H1 (cell line): Measurements from ENCODE around the gene TWIST2. TPM values are rescaled to one million over a fixed set of nuclear protein-coding genes. Genes with fewer than 3 reads are reported as not detected.

Source experiments
- CTCF ChIA-PET: fragments of 300-600 bp; sonication (Branson Sonifier 250); formaldehyde crosslinking; loops from one replicate; lab custom pipeline; 2021; ENCODE audit not compliant: partially characterized antibody; lab: Charles Lee
- POLR2A ChIA-PET: fragments of 300-600 bp; sonication (Branson Sonifier 250); formaldehyde crosslinking; loops from one replicate; lab custom pipeline; 2021; ENCODE audit warnings: inconsistent platforms; ENCODE audit not compliant: partially characterized antibody; lab: Charles Lee
- DNase-seq, 2 experiments: peaks; one replicate each; pipeline versions ENCODE4 v3.0.0 to v3.0.0-alpha.2; 2010 to 2022; ENCODE audit warnings: low spot score in 2 of 2, low read depth in 1 of 2, mixed read lengths in 1 of 2
- FAIRE-seq: peaks from 2 replicates; lab custom pipeline; 2011; peaks lifted over from hg19 to GRCh38; lab: Jason Lieb, UNC
- H2AFZ ChIP-seq: 2 replicates; pipeline ENCODE4 v1.8.1; 2012; ENCODE audit warnings: low read length, inconsistent platforms
- H2AK5ac ChIP-seq: 2 replicates; pipeline ENCODE4 v1.6.1; 2013; ENCODE audit warnings: low read depth, low read length
- H2BK120ac ChIP-seq: replicated peaks from 2 replicates; pipeline ENCODE3; 2013; ENCODE audit warnings: low read depth, low read length, inconsistent platforms
- H2BK12ac ChIP-seq: 2 replicates; pipeline ENCODE4 v1.6.1; 2013; ENCODE audit warnings: low read depth, low read length
- H2BK15ac ChIP-seq: 2 replicates; pipeline ENCODE4 v1.6.1; 2013; ENCODE audit warnings: low read length
- H2BK20ac ChIP-seq: 2 replicates; pipeline ENCODE4 v1.6.1; 2013; ENCODE audit warnings: low read length
- H2BK5ac ChIP-seq: 2 replicates; pipeline ENCODE4 v1.6.1; 2013; ENCODE audit warnings: low read depth, low read length
- H3K14ac ChIP-seq: 2 replicates; pipeline ENCODE4 v1.6.1; 2013; ENCODE audit warnings: inconsistent platforms; ENCODE audit not compliant: insufficient read length
- H3K18ac ChIP-seq: 2 replicates; pipeline ENCODE4 v1.6.1; 2013; ENCODE audit warnings: low read length; ENCODE audit errors: extremely low read depth
- H3K23ac ChIP-seq: 2 replicates; pipeline ENCODE4 v1.6.1; 2013; ENCODE audit warnings: inconsistent platforms; ENCODE audit not compliant: insufficient read length
- H3K23me2 ChIP-seq: 2 replicates; pipeline ENCODE4 v1.6.1; 2013; ENCODE audit warnings: low read depth, low read length
- H3K27ac ChIP-seq: 2 replicates; pipeline ENCODE4 v1.6.1; 2011; ENCODE audit warnings: low read depth, low read length, inconsistent platforms
- H3K27me3 ChIP-seq, 4 experiments: replicated peaks in 1 of 4; 1 replicate in 1 of 4; 2 replicates in 3 of 4; pipeline versions ENCODE4 v1.6.1 to v1.8.1; 2011 to 2013; ENCODE audit warnings: low read length in 3 of 4, mild to moderate bottlenecking in 3 of 4, inconsistent platforms in 2 of 4, mixed read lengths in 2 of 4, moderate library complexity in 1 of 4; ENCODE audit not compliant: control insufficient read depth in 3 of 4, insufficient read depth in 3 of 4; ENCODE audit errors: extremely low read depth in 1 of 4
- H3K36me3 ChIP-seq, 4 experiments: 2 replicates each; pipeline versions ENCODE4 v1.6.1 to v1.8.1; 2011 to 2013; ENCODE audit warnings: mild to moderate bottlenecking in 4 of 4, low read length in 3 of 4, moderate library complexity in 2 of 4, control low read depth in 1 of 4, inconsistent platforms in 1 of 4; ENCODE audit not compliant: insufficient read depth in 4 of 4, control insufficient read depth in 2 of 4
- H3K4ac ChIP-seq: replicated peaks from 2 replicates; pipeline ENCODE3; 2013; ENCODE audit warnings: low read length, low read depth, mixed read lengths, inconsistent platforms; ENCODE audit not compliant: insufficient read length
- H3K4me1 ChIP-seq, 4 experiments: replicated peaks in 1 of 4; 1 replicate in 1 of 4; 2 replicates in 3 of 4; pipeline versions ENCODE4 v1.6.1 to v1.8.1; 2011 to 2013; ENCODE audit warnings: low read length in 3 of 4, inconsistent platforms in 2 of 4, mixed read lengths in 1 of 4; ENCODE audit not compliant: insufficient read depth in 4 of 4, control insufficient read depth in 3 of 4
- H3K4me2 ChIP-seq, 2 experiments: 2 replicates each; pipeline versions ENCODE4 v1.6.1 to v1.8.1; 2011 to 2013; ENCODE audit warnings: low read depth in 2 of 2, low read length in 2 of 2, control low read depth in 1 of 2, inconsistent platforms in 1 of 2, mild to moderate bottlenecking in 1 of 2; ENCODE audit not compliant: insufficient read depth in 1 of 2
- H3K4me3 ChIP-seq, 4 experiments: fragments of 200-600, 300-600 bp in 1 of 4; sonication (generic), shearing (Covaris generic), sonication (Bioruptor Twin) in 1 of 4; 2 replicates each; pipeline versions ENCODE4 v1.5.1 to v1.8.1; 2011 to 2016; ENCODE audit warnings: low read length in 4 of 4, low read depth in 3 of 4, control low read depth in 2 of 4, inconsistent platforms in 2 of 4, mild to moderate bottlenecking in 2 of 4, mixed read lengths in 1 of 4, moderate library complexity in 1 of 4; ENCODE audit not compliant: insufficient read depth in 2 of 4; ENCODE audit errors: extremely low read depth in 1 of 4
- H3K56ac ChIP-seq: replicated peaks from 2 replicates; pipeline ENCODE3; 2013; ENCODE audit warnings: low read depth, mild to moderate bottlenecking, mixed read lengths, low read length, inconsistent platforms; ENCODE audit not compliant: insufficient read length
- H3K79me1 ChIP-seq: 2 replicates; pipeline ENCODE4 v1.6.1; 2013; ENCODE audit warnings: low read depth, low read length, control low read depth
- H3K79me2 ChIP-seq, 2 experiments: 2 replicates each; pipeline versions ENCODE4 v1.6.1 to v1.8.1; 2012 to 2013; ENCODE audit warnings: low read length in 2 of 2, mild to moderate bottlenecking in 2 of 2, inconsistent platforms in 1 of 2; ENCODE audit not compliant: insufficient read depth in 2 of 2, control insufficient read depth in 1 of 2
- H3K9ac ChIP-seq, 4 experiments: replicated peaks in 1 of 4; 1 replicate in 1 of 4; 2 replicates in 3 of 4; pipeline versions ENCODE4 v1.6.1 to v1.8.1; 2011 to 2013; ENCODE audit warnings: low read depth in 3 of 4, low read length in 3 of 4, control low read depth in 2 of 4, mild to moderate bottlenecking in 2 of 4, moderate library complexity in 2 of 4, inconsistent platforms in 1 of 4; ENCODE audit errors: extremely low read depth in 1 of 4
- H3K9me3 ChIP-seq, 2 experiments: 2 replicates each; pipeline versions ENCODE4 v1.6.1 to v1.8.1; 2012 to 2013; ENCODE audit warnings: mild to moderate bottlenecking in 2 of 2, moderate library complexity in 2 of 2, control low read depth in 1 of 2, inconsistent platforms in 1 of 2, low read depth in 1 of 2, low read length in 1 of 2, mixed read lengths in 1 of 2; ENCODE audit not compliant: insufficient read depth in 2 of 2
- H4K20me1 ChIP-seq, 2 experiments: replicated peaks in 1 of 2; 2 replicates each; pipeline versions ENCODE3 to v1.8.1; 2011 to 2013; ENCODE audit warnings: inconsistent platforms in 2 of 2, low read length in 2 of 2, mild to moderate bottlenecking in 1 of 2; ENCODE audit not compliant: insufficient read depth in 2 of 2, control insufficient read depth in 1 of 2
- H4K5ac ChIP-seq: 2 replicates; pipeline ENCODE4 v1.6.1; 2013; ENCODE audit warnings: low read length, low read depth, mixed read lengths, inconsistent platforms; ENCODE audit not compliant: insufficient read length
- H4K8ac ChIP-seq: 2 replicates; pipeline ENCODE4 v1.8.0; 2013; ENCODE audit warnings: mild to moderate bottlenecking, moderate library complexity, low read length, inconsistent platforms; ENCODE audit not compliant: insufficient read depth; ENCODE audit errors: extremely low read depth
- H4K91ac ChIP-seq: replicated peaks from 2 replicates; pipeline ENCODE3; 2013; ENCODE audit warnings: low read length, mixed read lengths, inconsistent platforms; ENCODE audit not compliant: insufficient read length
- BACH1 ChIP-seq: IDR thresholded peaks from 2 replicates; pipeline ENCODE4 v1.6.1; 2012; ENCODE audit warnings: low read length, improper control_type of control experiment
- CTBP2 ChIP-seq: IDR thresholded peaks from 2 replicates; pipeline ENCODE4 v1.7.0; 2011; ENCODE audit warnings: borderline replicate concordance, mild to moderate bottlenecking, moderate library complexity, mixed read lengths, low read length; ENCODE audit not compliant: insufficient read depth, insufficient read length
- E2F6 ChIP-seq: IDR thresholded peaks from 2 replicates; pipeline ENCODE4 v1.6.1; 2012; ENCODE audit warnings: inconsistent platforms
- EP300 ChIP-seq, 2 experiments: IDR thresholded peaks; 1 replicate in 1 of 2; 2 replicates in 1 of 2; pipeline ENCODE4 v1.6.1; 2011 to 2012; ENCODE audit warnings: low read depth in 2 of 2, low read length in 2 of 2, mild to moderate bottlenecking in 2 of 2, borderline replicate concordance in 1 of 2, inconsistent platforms in 1 of 2, moderate library complexity in 1 of 2
- HDAC6 ChIP-seq: IDR thresholded peaks from one replicate; pipeline ENCODE4 v1.7.1; 2012; ENCODE audit warnings: low read depth, mild to moderate bottlenecking, inconsistent platforms, low read length, moderate library complexity
- KDM5A ChIP-seq: fragments of 200-600 bp; IDR thresholded peaks from 2 replicates; pipeline ENCODE4 v1.7.1; 2012; ENCODE audit warnings: mild to moderate bottlenecking, low read length, inconsistent platforms, mixed read lengths
- NANOG ChIP-seq: IDR thresholded peaks from 2 replicates; pipeline ENCODE4 v1.6.1; 2011; ENCODE audit warnings: low read length, low read depth, mild to moderate bottlenecking, inconsistent platforms; ENCODE audit not compliant: insufficient read depth, poor library complexity, severe bottlenecking
- PHF8 ChIP-seq: fragments of 200-600 bp; sonication (generic); conservative IDR thresholded peaks from 2 replicates; pipeline ENCODE4 v1.7.1; 2012; ENCODE audit warnings: low read depth, mild to moderate bottlenecking, inconsistent platforms, low read length, moderate library complexity
- TAF7 ChIP-seq: optimal IDR thresholded peaks from 2 replicates; pipeline ENCODE3; 2011; ENCODE audit warnings: low read depth, mild to moderate bottlenecking, inconsistent platforms, low read length, moderate library complexity, borderline replicate concordance
- TCF12 ChIP-seq: IDR thresholded peaks from 2 replicates; pipeline ENCODE4 v1.6.1; 2011; ENCODE audit warnings: low read depth, mild to moderate bottlenecking, low read length
- WGBS, 2 experiments: shearing (Covaris generic) in 1 of 2; methylation state at CpG; one replicate each; pipeline versions ENCODE4 v1.1.6 to v1.1.7; 2013 to 2015; ENCODE audit warnings: low lambda C conversion rate in 2 of 2, mixed read lengths in 2 of 2, inconsistent platforms in 1 of 2, low coverage in 1 of 2, missing lambda C conversion rate in 1 of 2; ENCODE audit not compliant: insufficient replicate concordance in 2 of 2, insufficient coverage in 1 of 2, insufficient read length in 1 of 2; ENCODE audit errors: extremely low coverage in 1 of 2, missing lambda C conversion rate in 1 of 2; 5-methylcytosine and 5-hydroxymethylcytosine counted together
- polyA plus RNA-seq, 7 experiments: library from polyadenylated mRNA; depleted of rRNA in 3 of 7; stranded (reverse) in 5 of 7; unstranded in 2 of 7; fragments of >200 nt in 5 of 7; fragments of 200-250 nt in 2 of 7; gene quantifications; 1 replicate in 5 of 7; 2 replicates in 1 of 7; 4 replicates in 1 of 7; pipeline versions ENCODE4 v1.2.1 to v1.2.3, GENCODE V29; 2011 to 2013; ENCODE audit warnings: missing spikeins in 2 of 7, mixed read lengths in 2 of 7
- total RNA-seq: library from RNA; stranded (reverse); fragmentation: NEBNext Ultra II Directional; extraction: Animal tissue kit (Norgen Biotek cat#: 25700); gene quantifications from 2 replicates; pipeline ENCODE4 v1.2.1, GENCODE V29; 2021

The TWIST2 gene
- total and polyA plus RNA-seq, 2 of the 8 experiments (the other 6 are each of a cell fraction or from before 2014, with no cell fraction given) = 2.6 to 4.3 TPM

GRCh38 chr2:238879043-238879442 is 31.2 kb downstream of the TWIST2 start:
- H4K5ac ChIP-seq = no peak overlapping the region
- H3K79me1 ChIP-seq = no peaks in the 10 kb centered on the region
- FAIRE-seq (no peak), DNase-seq (no peak)
- H3K79me2 ChIP-seq = no peaks in the 10 kb centered on the region
- POLR2A ChIA-PET = no interaction called here
- no peak overlapping the region for H3K4ac ChIP-seq
- no peak overlapping the region for H3K18ac ChIP-seq
- H4K20me1 ChIP-seq = no peaks in the 10 kb centered on the region
- H3K23ac ChIP-seq = no peak overlapping the region
- no peak overlapping the region for H2AFZ ChIP-seq
- no peaks in the 10 kb centered on the region for H3K4me1 ChIP-seq
- no peak overlapping the region for H2BK120ac ChIP-seq
- no peak overlapping the region for H2BK12ac ChIP-seq
- no peak overlapping the region for H4K91ac ChIP-seq
- no peaks in the 10 kb centered on the region for H3K27me3 ChIP-seq
- H3K23me2 ChIP-seq = no peaks in the 10 kb centered on the region
- H3K4me3 ChIP-seq = no peak overlapping the region
- H2AK5ac ChIP-seq = no peak overlapping the region
- no peak overlapping the region for H3K4me2 ChIP-seq
- CTCF ChIA-PET = no interaction called here
- no peak overlapping the region for H3K27ac ChIP-seq
- H3K9ac ChIP-seq = no peak overlapping the region
- H2BK20ac ChIP-seq = no peak overlapping the region
- no peak overlapping the region for H2BK5ac ChIP-seq
- no peak overlapping the region for H4K8ac ChIP-seq
- 90% methylated on average over 6 of the region's 6 CpGs; no CpG with 5 or more reads in 1 of the 2 experiments for WGBS, 2 experiments
- no peaks in the 10 kb centered on the region for H3K36me3 ChIP-seq
- no peak overlapping the region for H3K56ac ChIP-seq
- H3K9me3 ChIP-seq = no peaks in the 10 kb centered on the region
- H3K14ac ChIP-seq = no peak overlapping the region
- H2BK15ac ChIP-seq = no peak overlapping the region
- TF ChIP-seq TAF7 (no peak), BACH1 (no peak), HDAC6 (no peak), NANOG (no peak), CTBP2 (no peak), TCF12 (no peak), KDM5A (no peak), PHF8 (no peak), EP300 (IDR thresholded peaks at IDR 0.05; ENCODE audit: borderline replicate concordance in 1 of 2, low read depth in 2 of 2, low read length in 2 of 2) (no peak), E2F6 (no peak)
